Lung (tissue), 12 donors: ENCODE results near the gene SIAH3. TPM values are rescaled to one million over a fixed set of nuclear protein-coding genes. Genes with fewer than 3 reads are reported as not detected.

Source experiments
- ATAC-seq: fragments of 200-7000 bp; cut with Tn5 transposase; one replicate; pipeline ENCODE4 v1.9.1; 2020; ENCODE audit warnings: moderate number of reproducible peaks; ENCODE audit not compliant: insufficient read depth, low FRiP score
- DNase-seq, 3 donors: peaks; one replicate each; pipeline ENCODE4 v3.0.0-alpha.2; 2013 to 2017
- H3K27ac ChIP-seq, 2 donors: one replicate each; pipeline ENCODE4 v1.5.1; 2013; ENCODE audit warnings: mild to moderate bottlenecking in 2 of 2, moderate library complexity in 2 of 2, control low read depth in 1 of 2, inconsistent platforms in 1 of 2, low read depth in 1 of 2, low read length in 1 of 2
- H3K27me3 ChIP-seq, 3 donors: one replicate each; pipeline ENCODE4 v1.5.1; 2013; ENCODE audit warnings: low read length in 2 of 3; ENCODE audit not compliant: control insufficient read depth in 3 of 3, insufficient read depth in 3 of 3
- H3K36me3 ChIP-seq, 4 donors: one replicate each; pipeline ENCODE4 v1.5.1; 2013; ENCODE audit warnings: low read length in 4 of 4, mild to moderate bottlenecking in 1 of 4, moderate library complexity in 1 of 4; ENCODE audit not compliant: control insufficient read depth in 4 of 4, insufficient read depth in 4 of 4
- H3K4me1 ChIP-seq, 5 donors: one replicate each; pipeline ENCODE4 v1.5.1; 2013; ENCODE audit warnings: low read length in 5 of 5, mild to moderate bottlenecking in 2 of 5, moderate library complexity in 1 of 5; ENCODE audit not compliant: control insufficient read depth in 5 of 5, insufficient read depth in 5 of 5
- H3K4me3 ChIP-seq: one replicate; pipeline ENCODE4 v1.5.1; 2013; ENCODE audit warnings: mild to moderate bottlenecking, control low read depth, moderate library complexity
- H3K9ac ChIP-seq, 2 donors: one replicate each; pipeline ENCODE4 v1.5.1; 2013; ENCODE audit warnings: low read length in 2 of 2, control low read depth in 1 of 2; ENCODE audit not compliant: insufficient read depth in 1 of 2
- H3K9me3 ChIP-seq, 4 donors: one replicate each; pipeline ENCODE4 v1.5.1; 2013; ENCODE audit warnings: low read length in 3 of 4, mild to moderate bottlenecking in 1 of 4, moderate library complexity in 1 of 4; ENCODE audit not compliant: control insufficient read depth in 4 of 4, insufficient read depth in 3 of 4
- WGBS, 2 donors: extraction: QIAGEN DNeasy Blood & Tissue Kit; methylation state at CpG; one replicate each; pipeline ENCODE4 v1.1.7; 2013; 5-methylcytosine and 5-hydroxymethylcytosine counted together
- polyA plus RNA-seq, 2 donors: library from polyadenylated mRNA; stranded (reverse); fragments of 200-250 nt; gene quantifications; one replicate each; pipeline ENCODE4 v1.2.1, GENCODE V29; 2013
- total RNA-seq, 2 donors: library from RNA; depleted of rRNA in 1 of 2; stranded (reverse); fragments of >200 nt in 1 of 2; gene quantifications; one replicate each; pipeline ENCODE4 v1.2.1, GENCODE V29; 2014 to 2021
- TF ChIP-seq, protein P1 (sequence below): IDR thresholded peaks from 2 replicates; pipeline ENCODE4 v1.5.1; 2012; ENCODE audit warnings: mild to moderate bottlenecking; ENCODE audit errors: control extremely low read depth, extremely low read depth
- donor health status: control.
- donor health status: control.
- donor health status: Bipolar disorder and iron deficiency.
- donor health status: healthy.
- donor health status: DM: yes; HTN: yes; CAD: no.

The SIAH3 gene
- total and polyA plus RNA-seq, 4 donors = 0.03 to 0.31 (median 0.05) TPM

- H3K36me3 ChIP-seq = no peaks in the 10 kb centered on the region
- ATAC-seq = no peak
- TF ChIP-seq, protein P1, sequence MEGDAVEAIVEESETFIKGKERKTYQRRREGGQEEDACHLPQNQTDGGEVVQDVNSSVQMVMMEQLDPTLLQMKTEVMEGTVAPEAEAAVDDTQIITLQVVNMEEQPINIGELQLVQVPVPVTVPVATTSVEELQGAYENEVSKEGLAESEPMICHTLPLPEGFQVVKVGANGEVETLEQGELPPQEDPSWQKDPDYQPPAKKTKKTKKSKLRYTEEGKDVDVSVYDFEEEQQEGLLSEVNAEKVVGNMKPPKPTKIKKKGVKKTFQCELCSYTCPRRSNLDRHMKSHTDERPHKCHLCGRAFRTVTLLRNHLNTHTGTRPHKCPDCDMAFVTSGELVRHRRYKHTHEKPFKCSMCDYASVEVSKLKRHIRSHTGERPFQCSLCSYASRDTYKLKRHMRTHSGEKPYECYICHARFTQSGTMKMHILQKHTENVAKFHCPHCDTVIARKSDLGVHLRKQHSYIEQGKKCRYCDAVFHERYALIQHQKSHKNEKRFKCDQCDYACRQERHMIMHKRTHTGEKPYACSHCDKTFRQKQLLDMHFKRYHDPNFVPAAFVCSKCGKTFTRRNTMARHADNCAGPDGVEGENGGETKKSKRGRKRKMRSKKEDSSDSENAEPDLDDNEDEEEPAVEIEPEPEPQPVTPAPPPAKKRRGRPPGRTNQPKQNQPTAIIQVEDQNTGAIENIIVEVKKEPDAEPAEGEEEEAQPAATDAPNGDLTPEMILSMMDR = no peak
- 93 to 95% methylated on average over 3 of the region's 3 CpGs for WGBS, 2 donors
- peaks cover 0 to 8% (median 0%) of the 10 kb centered on the region in 5 donors for H3K4me1 ChIP-seq
- no peaks in the 10 kb centered on the region for H3K27me3 ChIP-seq
- no peak overlapping the region for H3K27ac ChIP-seq
- DNase-seq = no peak
- no peak overlapping the region for H3K9ac ChIP-seq
- no peak overlapping the region for H3K4me3 ChIP-seq
- no peaks in the 10 kb centered on the region for H3K9me3 ChIP-seq
Observed at GRCh38 chr13:45773944-45774343, 77.6 kb downstream of the SIAH3 start.

- no peak overlapping the region for H3K4me3 ChIP-seq
- no peak for ATAC-seq
- H3K9me3 ChIP-seq = no peaks in the 10 kb centered on the region
- TF ChIP-seq, protein P1 = no peak
- no peak overlapping the region for H3K27ac ChIP-seq
- no peak for DNase-seq
- peaks cover 0 to 14% (median 0%) of the 10 kb centered on the region in 5 donors for H3K4me1 ChIP-seq
- 83 to 84% methylated on average over 2 of the region's 2 CpGs for WGBS, 2 donors
- no peaks in the 10 kb centered on the region for H3K36me3 ChIP-seq
- H3K27me3 ChIP-seq = no peaks in the 10 kb centered on the region
- no peak overlapping the region for H3K9ac ChIP-seq
Observed at GRCh38 chr13:45773236-45773635, 78.3 kb downstream of the SIAH3 start.

DNA sequence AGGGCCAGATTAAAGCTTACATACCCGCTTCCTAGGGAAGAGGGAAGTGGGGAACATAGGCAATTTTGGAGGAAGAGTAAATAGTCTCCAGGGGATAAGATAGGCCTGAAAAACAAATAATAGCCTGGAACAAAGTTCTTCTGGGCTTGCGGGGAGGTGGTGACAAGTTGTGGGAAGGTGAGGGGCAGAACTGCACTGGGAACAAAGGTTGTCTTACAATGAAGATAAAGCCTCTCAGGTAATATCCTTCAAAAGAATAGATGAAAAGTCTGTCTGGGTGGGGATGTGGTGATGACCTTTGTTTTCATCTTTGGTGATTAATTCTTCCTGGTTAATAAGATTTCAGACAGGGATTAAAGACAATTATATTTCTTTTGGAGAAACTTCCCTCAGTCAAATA, 80.7 kb downstream of the SIAH3 start:
- no peak overlapping the region for H3K27ac ChIP-seq
- no peaks in the 10 kb centered on the region for H3K36me3 ChIP-seq
- no peak for ATAC-seq
- no peaks in the 10 kb centered on the region for H3K9me3 ChIP-seq
- no peak overlapping the region for H3K4me3 ChIP-seq
- peaks cover 0 to 14% (median 0%) of the 10 kb centered on the region in 5 donors for H3K4me1 ChIP-seq
- WGBS, 2 donors = 85% methylated on average over 2 of the region's 2 CpGs
- no peak overlapping the region for H3K9ac ChIP-seq
- no peak for DNase-seq
- TF ChIP-seq, protein P1 = no peak
- no peaks in the 10 kb centered on the region for H3K27me3 ChIP-seq
